H9 (cell line): ENCODE data around the gene ACR. TPM values are rescaled to one million over a fixed set of nuclear protein-coding genes. Genes with fewer than 3 reads are reported as not detected.

Source experiments
- DNase-seq: peaks from one replicate; pipeline ENCODE4 v3.0.0-alpha.2; 2017
- H2AFZ ChIP-seq: one replicate; pipeline ENCODE4 v1.6.1; 2013; ENCODE audit warnings: mild to moderate bottlenecking, low read length, control low read depth, moderate library complexity
- H2AK5ac ChIP-seq: 2 replicates; pipeline ENCODE4 v1.6.1; 2013; ENCODE audit warnings: low read length, control low read depth, mixed read lengths; ENCODE audit not compliant: insufficient read length
- H2BK120ac ChIP-seq: one replicate; pipeline ENCODE4 v1.6.1; 2013; ENCODE audit warnings: low read depth, mild to moderate bottlenecking, low read length, control low read depth, inconsistent platforms; ENCODE audit not compliant: poor library complexity, severe bottlenecking
- H2BK12ac ChIP-seq: 2 replicates; pipeline ENCODE4 v1.6.1; 2013; ENCODE audit warnings: low read length, control low read depth, mixed read lengths, low read depth; ENCODE audit not compliant: insufficient read length
- H2BK15ac ChIP-seq: 2 replicates; pipeline ENCODE4 v1.6.1; 2013; ENCODE audit warnings: low read depth, low read length, control low read depth
- H2BK20ac ChIP-seq: one replicate; pipeline ENCODE4 v1.6.1; 2013; ENCODE audit warnings: low read depth, mild to moderate bottlenecking, low read length, control low read depth, inconsistent platforms; ENCODE audit not compliant: poor library complexity, severe bottlenecking
- H2BK5ac ChIP-seq: 2 replicates; pipeline ENCODE4 v1.6.1; 2013; ENCODE audit warnings: low read length, control low read depth, mixed read lengths; ENCODE audit not compliant: insufficient read length
- H3K14ac ChIP-seq: 2 replicates; pipeline ENCODE4 v1.6.1; 2013; ENCODE audit warnings: low read length, control low read depth; ENCODE audit not compliant: insufficient read depth
- H3K18ac ChIP-seq: 2 replicates; pipeline ENCODE4 v1.6.1; 2013; ENCODE audit warnings: low read depth, mild to moderate bottlenecking, mixed read lengths, low read length, control low read depth; ENCODE audit not compliant: insufficient read length
- H3K23ac ChIP-seq: 2 replicates; pipeline ENCODE4 v1.6.1; 2013; ENCODE audit warnings: low read length, control low read depth, mixed read lengths, low read depth; ENCODE audit not compliant: insufficient read length
- H3K23me2 ChIP-seq: 2 replicates; pipeline ENCODE4 v1.6.1; 2013; ENCODE audit warnings: low read depth, mild to moderate bottlenecking, mixed read lengths, low read length, control low read depth; ENCODE audit not compliant: insufficient read length, poor library complexity, severe bottlenecking
- H3K27ac ChIP-seq: 2 replicates; pipeline ENCODE4 v1.5.1; 2013; ENCODE audit warnings: low read length, control low read depth, mixed read lengths, low read depth; ENCODE audit not compliant: insufficient read length
- H3K27me3 ChIP-seq: 2 replicates; pipeline ENCODE4 v1.6.1; 2013; ENCODE audit warnings: low read length, control low read depth, inconsistent platforms; ENCODE audit not compliant: insufficient read depth
- H3K4ac ChIP-seq: 2 replicates; pipeline ENCODE4 v1.6.1; 2013; ENCODE audit warnings: low read depth, mild to moderate bottlenecking, control low read depth, inconsistent platforms, low read length, moderate library complexity
- H3K4me1 ChIP-seq: 2 replicates; pipeline ENCODE4 v1.6.1; 2013; ENCODE audit warnings: low read length, control low read depth, inconsistent platforms; ENCODE audit not compliant: insufficient read depth
- H3K4me2 ChIP-seq: 2 replicates; pipeline ENCODE4 v1.6.1; 2013; ENCODE audit warnings: low read length, control low read depth, mixed read lengths; ENCODE audit not compliant: insufficient read length, insufficient read depth
- H3K56ac ChIP-seq: 2 replicates; pipeline ENCODE4 v1.6.1; 2013; ENCODE audit warnings: low read depth, mild to moderate bottlenecking, mixed read lengths, low read length, control low read depth; ENCODE audit not compliant: insufficient read length
- H3K79me1 ChIP-seq: 2 replicates; pipeline ENCODE4 v1.6.1; 2013; ENCODE audit warnings: low read depth, mild to moderate bottlenecking, moderate library complexity, low read length, control low read depth, inconsistent platforms; ENCODE audit not compliant: insufficient read depth, poor library complexity, severe bottlenecking
- H3K79me2 ChIP-seq: 2 replicates; pipeline ENCODE4 v1.6.1; 2013; ENCODE audit warnings: low read length, control low read depth, inconsistent platforms; ENCODE audit not compliant: insufficient read depth
- H3K9ac ChIP-seq: 2 replicates; pipeline ENCODE4 v1.6.1; 2013; ENCODE audit warnings: low read length, control low read depth, mixed read lengths; ENCODE audit not compliant: insufficient read length; ENCODE audit errors: extremely low read depth
- H3K9me3 ChIP-seq: one replicate; pipeline ENCODE4 v1.6.1; 2013; ENCODE audit warnings: low read depth, low read length, inconsistent platforms; ENCODE audit not compliant: control insufficient read depth
- H3T11ph ChIP-seq: one replicate; pipeline ENCODE4 v1.6.1; 2013; ENCODE audit warnings: mild to moderate bottlenecking, low read length, control low read depth, inconsistent platforms
- H4K20me1 ChIP-seq: one replicate; pipeline ENCODE4 v1.6.1; 2013; ENCODE audit not compliant: control insufficient read depth, insufficient read length, insufficient read depth
- H4K5ac ChIP-seq: 2 replicates; pipeline ENCODE4 v1.6.1; 2013; ENCODE audit warnings: low read depth, mild to moderate bottlenecking, mixed read lengths, low read length, control low read depth; ENCODE audit not compliant: insufficient read length
- H4K8ac ChIP-seq: replicated peaks from 2 replicates; pipeline ENCODE4 v1.6.1; 2013; ENCODE audit warnings: low read length, control low read depth, mixed read lengths, low read depth; ENCODE audit not compliant: insufficient read length
- H4K91ac ChIP-seq: 2 replicates; pipeline ENCODE4 v1.6.1; 2013; ENCODE audit warnings: low read depth, mild to moderate bottlenecking, moderate library complexity, mixed read lengths, low read length, control low read depth; ENCODE audit not compliant: insufficient read length
- H3K27ac Mint-ChIP-seq, 3 experiments: 2 replicates in 2 of 3; 3 replicates in 1 of 3; pipeline ENCODE4 v1.8.0; 2020 to 2021; ENCODE audit warnings: mixed read lengths in 3 of 3, mild to moderate bottlenecking in 1 of 3, moderate library complexity in 1 of 3
- H3K27me3 Mint-ChIP-seq: 2 replicates; pipeline ENCODE4 v1.8.0; 2021; ENCODE audit warnings: low read depth, mild to moderate bottlenecking, moderate library complexity, mixed read lengths
- H3K36me3 Mint-ChIP-seq, 3 experiments: 2 replicates in 2 of 3; 3 replicates in 1 of 3; pipeline ENCODE4 v1.8.0; 2020 to 2021; ENCODE audit warnings: low read depth in 3 of 3, mixed read lengths in 3 of 3; ENCODE audit not compliant: insufficient read depth in 1 of 3
- H3K4me1 Mint-ChIP-seq, 2 experiments: 2 replicates each; pipeline ENCODE4 v1.8.0; 2020; ENCODE audit warnings: mixed read lengths in 2 of 2
- H3K4me3 Mint-ChIP-seq, 2 experiments: 2 replicates in 1 of 2; 3 replicates in 1 of 2; pipeline ENCODE4 v1.8.0; 2020 to 2021; ENCODE audit warnings: mild to moderate bottlenecking in 2 of 2, mixed read lengths in 2 of 2, moderate library complexity in 1 of 2
- H3K9me3 Mint-ChIP-seq, 2 experiments: 2 replicates in 1 of 2; 3 replicates in 1 of 2; pipeline ENCODE4 v1.8.0; 2020; ENCODE audit warnings: mild to moderate bottlenecking in 2 of 2, mixed read lengths in 2 of 2, moderate library complexity in 1 of 2
- CTCF ChIP-seq: fragments of 200-600 bp; sonication (generic); conservative IDR thresholded peaks from 3 replicates; pipeline ENCODE4 v1.8.0; 2021; ENCODE audit warnings: antibody characterized with exemption, mild to moderate bottlenecking
- WGBS: extraction: QIAGEN DNeasy Blood & Tissue Kit; methylation state at CpG from one replicate; pipeline ENCODE4 v1.1.7; 2013; ENCODE audit warnings: missing lambda C conversion rate, low lambda C conversion rate, mixed read lengths; ENCODE audit not compliant: insufficient read length; ENCODE audit errors: extremely low coverage; 5-methylcytosine and 5-hydroxymethylcytosine counted together
- total RNA-seq: library from RNA; stranded (reverse); gene quantifications from 2 replicates; pipeline ENCODE4 v1.2.1, GENCODE V29; 2021

ACR gene
- total RNA-seq, 1 experiment from 2014 or later = 0.35 TPM

GRCh38 chr22:50705851-50706351, 32.1 kb upstream of the ACR start:
- H3K9ac ChIP-seq = no peak overlapping the region

More at GRCh38 chr22:50705851-50706351, 32.1 kb upstream of the ACR start:
- Histone ChIP-seq H3K4me2 (no peak overlapping the region), H4K5ac (no peak overlapping the region), H2AK5ac (no peak overlapping the region), H2AFZ (no peak overlapping the region), H3K27ac (no peak overlapping the region), H2BK20ac (no peak overlapping the region), H4K91ac (no peak overlapping the region), H3K79me1 (no peaks in the 10 kb centered on the region), H3K23me2 (no peaks in the 10 kb centered on the region), H3K4ac (no peak overlapping the region), H3K4me1 (no peaks in the 10 kb centered on the region), H3K14ac (no peak overlapping the region), H3K27me3 (no peaks in the 10 kb centered on the region), H3K79me2 (no peaks in the 10 kb centered on the region), H2BK12ac (no peak overlapping the region), H2BK5ac (no peak overlapping the region), H3T11ph (no peak overlapping the region), H4K20me1 (no peaks in the 10 kb centered on the region), H3K56ac (no peak overlapping the region), H2BK15ac (no peak overlapping the region), H3K23ac (no peak overlapping the region), H4K8ac (no peak overlapping the region), H3K18ac (peak overlapping the region; percentile 21), H3K9me3 (no peaks in the 10 kb centered on the region), H2BK120ac (no peak overlapping the region)
- Mint-ChIP-seq H3K36me3 (peaks cover 0 to 12% (median 0%) of the 10 kb centered on the region in 3 experiments; a peak in 3 of 7 replicates), H3K4me3 (peak overlapping the region in 1 of 2 experiments; percentile 31; a peak in 1 of 5 replicates), H3K9me3 (no peaks in the 10 kb centered on the region), H3K4me1 (peaks cover 4 to 11% of the 10 kb centered on the region in 2 experiments; a peak in 2 of 4 replicates), H3K27ac (no peak overlapping the region), H3K27me3 (peaks cover 5% of the 10 kb centered on the region; the same call in 1 of the 2 replicates)
- no CpG with 5 or more reads among the region's 27 CpGs for WGBS
- DNase-seq = no peak
- no peak for TF ChIP-seq CTCF
